Stomach (tissue), 4 donors: ENCODE data around the gene ALG9.

Source experiments
- EP300 ChIP-seq: sonication (generic); formaldehyde crosslinking; IDR thresholded peaks from one replicate; pipeline ENCODE4 v1.6.1; 2017; ENCODE audit warnings: antibody characterized with exemption
- POLR2A ChIP-seq, 4 donors: fragments of 450-650 bp; IDR thresholded peaks; one replicate each; pipeline ENCODE4 v1.6.1; 2016; ENCODE audit warnings: antibody characterized with exemption in 4 of 4, control low read depth in 2 of 4, mild to moderate bottlenecking in 1 of 4, moderate library complexity in 1 of 4
- POLR2AphosphoS5 ChIP-seq, 3 donors: sonication (generic); formaldehyde crosslinking; IDR thresholded peaks; one replicate each; pipeline ENCODE4 v1.6.1; 2016; ENCODE audit warnings: antibody characterized with exemption in 3 of 3
- TF ChIP-seq, protein P1 (sequence below), 7 experiments: fragments of 450-650 bp in 4 of 7; fragments of 200-600 bp in 3 of 7; sonication (generic) in 3 of 7; IDR thresholded peaks; one replicate each; pipeline ENCODE4 v1.5.1; 2016 to 2019; ENCODE audit warnings: antibody characterized with exemption in 7 of 7, control low read depth in 2 of 7, mild to moderate bottlenecking in 1 of 7

DNA sequence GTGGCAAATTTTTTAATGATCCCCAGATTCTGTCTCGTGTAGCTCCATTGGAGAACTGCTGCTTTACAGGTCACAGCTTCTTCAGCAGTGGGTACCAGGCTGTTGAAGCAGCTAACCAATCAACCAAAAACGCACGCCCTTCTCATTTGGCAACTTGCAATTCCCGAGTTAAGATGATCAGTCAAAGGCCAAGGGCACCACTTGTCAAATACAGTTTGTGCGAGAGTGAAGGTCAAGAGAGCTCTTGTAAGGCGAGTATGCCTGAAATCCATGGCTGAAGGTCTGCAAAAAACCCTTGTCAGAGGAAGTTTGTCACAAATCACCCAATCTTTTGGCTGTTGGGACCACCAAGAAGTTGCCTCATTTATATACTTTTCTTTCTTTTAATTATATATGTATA, 92.3 kb downstream of the ALG9 start:
- TF ChIP-seq, protein P1, sequence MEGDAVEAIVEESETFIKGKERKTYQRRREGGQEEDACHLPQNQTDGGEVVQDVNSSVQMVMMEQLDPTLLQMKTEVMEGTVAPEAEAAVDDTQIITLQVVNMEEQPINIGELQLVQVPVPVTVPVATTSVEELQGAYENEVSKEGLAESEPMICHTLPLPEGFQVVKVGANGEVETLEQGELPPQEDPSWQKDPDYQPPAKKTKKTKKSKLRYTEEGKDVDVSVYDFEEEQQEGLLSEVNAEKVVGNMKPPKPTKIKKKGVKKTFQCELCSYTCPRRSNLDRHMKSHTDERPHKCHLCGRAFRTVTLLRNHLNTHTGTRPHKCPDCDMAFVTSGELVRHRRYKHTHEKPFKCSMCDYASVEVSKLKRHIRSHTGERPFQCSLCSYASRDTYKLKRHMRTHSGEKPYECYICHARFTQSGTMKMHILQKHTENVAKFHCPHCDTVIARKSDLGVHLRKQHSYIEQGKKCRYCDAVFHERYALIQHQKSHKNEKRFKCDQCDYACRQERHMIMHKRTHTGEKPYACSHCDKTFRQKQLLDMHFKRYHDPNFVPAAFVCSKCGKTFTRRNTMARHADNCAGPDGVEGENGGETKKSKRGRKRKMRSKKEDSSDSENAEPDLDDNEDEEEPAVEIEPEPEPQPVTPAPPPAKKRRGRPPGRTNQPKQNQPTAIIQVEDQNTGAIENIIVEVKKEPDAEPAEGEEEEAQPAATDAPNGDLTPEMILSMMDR (IDR thresholded peaks at IDR 0.05) = no peak
- TF ChIP-seq POLR2AphosphoS5 (IDR thresholded peaks at IDR 0.05) = no peak
- TF ChIP-seq POLR2A (IDR thresholded peaks at IDR 0.05) = no peak
- TF ChIP-seq EP300 = no peak
